ENCODE data around the gene ADCK1.

ADCK1 gene, protein sequence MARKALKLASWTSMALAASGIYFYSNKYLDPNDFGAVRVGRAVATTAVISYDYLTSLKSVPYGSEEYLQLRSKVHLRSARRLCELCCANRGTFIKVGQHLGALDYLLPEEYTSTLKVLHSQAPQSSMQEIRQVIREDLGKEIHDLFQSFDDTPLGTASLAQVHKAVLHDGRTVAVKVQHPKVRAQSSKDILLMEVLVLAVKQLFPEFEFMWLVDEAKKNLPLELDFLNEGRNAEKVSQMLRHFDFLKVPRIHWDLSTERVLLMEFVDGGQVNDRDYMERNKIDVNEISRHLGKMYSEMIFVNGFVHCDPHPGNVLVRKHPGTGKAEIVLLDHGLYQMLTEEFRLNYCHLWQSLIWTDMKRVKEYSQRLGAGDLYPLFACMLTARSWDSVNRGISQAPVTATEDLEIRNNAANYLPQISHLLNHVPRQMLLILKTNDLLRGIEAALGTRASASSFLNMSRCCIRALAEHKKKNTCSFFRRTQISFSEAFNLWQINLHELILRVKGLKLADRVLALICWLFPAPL

DNA sequence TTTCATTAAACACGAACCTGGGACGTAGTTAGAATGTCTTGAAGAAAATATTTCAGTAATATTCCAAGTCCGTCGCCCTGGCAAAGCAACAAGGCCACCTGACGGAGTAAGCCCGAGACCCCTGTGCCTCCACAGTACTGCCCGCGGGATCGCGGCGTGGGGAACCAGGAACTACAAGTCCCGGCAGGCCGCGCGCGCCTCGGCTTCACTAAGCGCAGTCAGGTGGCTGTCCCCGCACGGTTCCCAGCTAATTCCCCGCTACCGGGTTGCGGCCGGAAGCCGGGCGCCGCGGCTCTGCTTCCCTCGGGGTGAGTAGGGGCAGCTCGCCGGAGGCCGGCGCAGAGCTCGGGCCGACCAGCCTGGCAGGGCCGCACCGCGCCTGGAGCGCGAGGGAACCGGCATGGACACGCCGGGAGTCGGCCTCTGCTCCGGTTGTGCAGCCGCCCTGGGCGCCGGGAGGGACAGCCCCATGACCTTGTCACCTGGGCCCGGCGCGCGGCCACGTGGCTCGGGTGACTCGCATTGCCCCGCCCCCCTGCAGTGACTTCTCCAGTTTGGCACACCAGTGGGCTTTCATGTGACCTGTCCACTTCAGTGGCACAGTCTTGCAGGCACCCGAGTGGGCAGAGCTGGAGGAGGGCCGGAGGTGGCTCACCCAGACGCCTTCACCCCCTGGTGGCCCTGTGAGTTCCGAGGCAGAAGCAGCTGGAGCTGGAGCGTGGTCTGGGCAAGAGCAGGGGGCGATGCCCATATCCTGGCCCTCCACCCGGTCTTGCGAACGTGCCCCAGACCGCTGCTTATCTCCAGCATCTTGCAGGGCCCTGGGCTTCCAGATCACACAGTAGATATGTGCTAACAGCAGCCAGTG, at the start of gene ADCK1:
TSS of gene ADCK1 (plus strand) at position 247 of the 868 bp plus-strand sequence. CDS start 18,870 bp downstream, outside the sequence.
- TF ChIP-seq, protein P1, sequence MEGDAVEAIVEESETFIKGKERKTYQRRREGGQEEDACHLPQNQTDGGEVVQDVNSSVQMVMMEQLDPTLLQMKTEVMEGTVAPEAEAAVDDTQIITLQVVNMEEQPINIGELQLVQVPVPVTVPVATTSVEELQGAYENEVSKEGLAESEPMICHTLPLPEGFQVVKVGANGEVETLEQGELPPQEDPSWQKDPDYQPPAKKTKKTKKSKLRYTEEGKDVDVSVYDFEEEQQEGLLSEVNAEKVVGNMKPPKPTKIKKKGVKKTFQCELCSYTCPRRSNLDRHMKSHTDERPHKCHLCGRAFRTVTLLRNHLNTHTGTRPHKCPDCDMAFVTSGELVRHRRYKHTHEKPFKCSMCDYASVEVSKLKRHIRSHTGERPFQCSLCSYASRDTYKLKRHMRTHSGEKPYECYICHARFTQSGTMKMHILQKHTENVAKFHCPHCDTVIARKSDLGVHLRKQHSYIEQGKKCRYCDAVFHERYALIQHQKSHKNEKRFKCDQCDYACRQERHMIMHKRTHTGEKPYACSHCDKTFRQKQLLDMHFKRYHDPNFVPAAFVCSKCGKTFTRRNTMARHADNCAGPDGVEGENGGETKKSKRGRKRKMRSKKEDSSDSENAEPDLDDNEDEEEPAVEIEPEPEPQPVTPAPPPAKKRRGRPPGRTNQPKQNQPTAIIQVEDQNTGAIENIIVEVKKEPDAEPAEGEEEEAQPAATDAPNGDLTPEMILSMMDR (conservative IDR thresholded peaks at IDR 0.05), result peak; percentile 43
- peak within 1 kb of the TSS; percentile 88 for H3K27ac ChIP-seq

DNA sequence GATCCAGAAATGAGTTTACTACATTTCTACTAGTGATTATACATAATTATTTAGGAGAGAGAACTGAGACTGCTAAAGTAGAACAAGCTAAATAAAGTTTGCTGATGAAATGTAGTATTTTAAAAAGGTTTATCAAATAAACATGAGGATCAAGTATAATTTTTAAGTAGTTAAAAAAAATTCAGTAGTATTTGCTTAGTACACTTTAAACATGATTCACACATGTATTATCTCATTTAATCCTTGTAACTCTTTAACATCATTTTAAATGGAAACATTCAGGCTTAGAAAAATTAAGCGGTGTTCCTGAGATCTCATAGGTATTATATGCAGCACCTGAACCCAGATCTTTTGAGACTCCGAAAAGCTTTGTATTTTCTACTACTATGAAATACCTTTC, 47.6 kb upstream of the ADCK1 start:
- H3K27ac ChIP-seq, result no peak overlapping the region
- TF ChIP-seq, protein P1 (conservative IDR thresholded peaks at IDR 0.05), result no peak

DNA sequence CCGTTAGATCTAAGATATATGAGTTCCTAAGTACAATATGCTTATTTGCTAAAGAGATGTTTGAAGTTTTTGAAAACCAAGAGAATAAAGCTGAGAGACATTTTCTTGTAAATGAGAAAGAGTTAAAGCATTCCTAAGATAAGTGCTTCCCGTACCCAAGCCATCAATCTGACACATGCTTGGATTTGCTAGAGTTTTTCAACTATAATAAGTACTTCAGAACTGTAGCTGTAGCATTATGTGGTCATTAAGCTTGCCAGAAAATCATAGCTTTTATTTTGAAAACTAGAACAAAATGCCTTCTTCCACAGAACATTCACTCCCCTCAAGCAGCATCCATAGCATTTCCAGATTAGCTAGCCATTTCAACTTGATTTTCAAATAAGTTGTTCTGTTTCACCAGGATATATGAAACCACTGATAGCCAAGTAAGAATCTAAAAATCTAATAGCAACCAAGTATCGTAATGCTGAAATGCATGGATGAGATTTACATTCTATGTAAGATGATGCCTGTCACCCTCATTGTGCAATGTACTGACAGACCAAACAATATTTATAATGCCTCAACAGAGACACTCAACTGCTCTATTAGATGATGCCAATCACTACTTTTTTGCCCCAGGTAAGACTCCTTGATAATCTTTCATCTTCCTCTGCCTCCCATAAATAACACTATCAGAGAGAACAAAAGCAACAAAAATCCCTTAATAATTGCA, 47.0 kb upstream of the ADCK1 start:
- TF ChIP-seq, protein P1 (conservative IDR thresholded peaks at IDR 0.05), result no peak

DNA sequence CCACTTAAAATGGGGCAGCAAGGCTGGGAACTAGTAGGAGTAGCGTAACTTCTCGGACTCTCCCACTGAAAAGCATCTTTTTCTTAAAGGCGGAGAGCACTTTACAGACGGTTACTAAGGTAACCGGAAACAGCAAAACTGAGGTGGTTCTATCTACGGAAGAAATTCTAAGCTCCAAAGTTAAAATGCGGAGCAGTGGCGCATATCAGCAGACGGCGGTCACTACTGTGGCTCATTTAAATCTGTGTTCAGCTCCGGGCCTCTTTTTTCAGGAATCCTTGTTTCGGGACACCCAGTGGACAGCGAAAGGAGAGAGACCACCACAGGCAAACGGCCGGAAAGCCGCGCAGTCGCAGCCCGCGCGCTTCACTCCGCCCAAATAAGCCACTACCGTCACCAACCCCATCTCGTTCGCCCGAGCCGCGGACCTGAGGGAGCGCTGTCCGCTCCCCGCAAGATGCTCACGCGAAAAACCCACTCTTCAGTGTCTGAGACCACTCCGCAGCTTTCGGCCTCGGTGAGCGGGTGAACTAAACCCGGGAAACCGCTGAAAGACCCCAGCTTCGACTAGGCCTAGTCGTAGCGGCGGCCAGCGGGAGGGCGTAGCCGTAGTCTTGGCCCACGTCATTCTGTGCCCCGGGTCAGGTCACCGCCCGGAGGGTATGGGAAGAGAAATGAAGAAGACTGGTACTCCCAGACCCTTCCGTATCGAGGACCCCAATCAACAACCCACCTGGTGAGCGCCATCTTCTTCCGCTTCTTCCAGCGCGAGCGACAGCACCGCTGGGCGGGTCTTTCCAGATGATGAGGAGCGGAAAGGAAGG, 39.3 kb upstream of the ADCK1 start, which contains the start of gene SNW1:
TSS of gene SNW1 (minus strand) at position 776 of the 824 bp plus-strand sequence. CDS start at position 747, 29 bp downstream.
- peak within 1 kb of the TSS; percentile 83 for H3K27ac ChIP-seq
- TF ChIP-seq, protein P1 (conservative IDR thresholded peaks at IDR 0.05), result no peak

More for the DNA sequence above, 47.0 kb upstream of the ADCK1 start:
- H3K27ac ChIP-seq, result no peak overlapping the region

DNA sequence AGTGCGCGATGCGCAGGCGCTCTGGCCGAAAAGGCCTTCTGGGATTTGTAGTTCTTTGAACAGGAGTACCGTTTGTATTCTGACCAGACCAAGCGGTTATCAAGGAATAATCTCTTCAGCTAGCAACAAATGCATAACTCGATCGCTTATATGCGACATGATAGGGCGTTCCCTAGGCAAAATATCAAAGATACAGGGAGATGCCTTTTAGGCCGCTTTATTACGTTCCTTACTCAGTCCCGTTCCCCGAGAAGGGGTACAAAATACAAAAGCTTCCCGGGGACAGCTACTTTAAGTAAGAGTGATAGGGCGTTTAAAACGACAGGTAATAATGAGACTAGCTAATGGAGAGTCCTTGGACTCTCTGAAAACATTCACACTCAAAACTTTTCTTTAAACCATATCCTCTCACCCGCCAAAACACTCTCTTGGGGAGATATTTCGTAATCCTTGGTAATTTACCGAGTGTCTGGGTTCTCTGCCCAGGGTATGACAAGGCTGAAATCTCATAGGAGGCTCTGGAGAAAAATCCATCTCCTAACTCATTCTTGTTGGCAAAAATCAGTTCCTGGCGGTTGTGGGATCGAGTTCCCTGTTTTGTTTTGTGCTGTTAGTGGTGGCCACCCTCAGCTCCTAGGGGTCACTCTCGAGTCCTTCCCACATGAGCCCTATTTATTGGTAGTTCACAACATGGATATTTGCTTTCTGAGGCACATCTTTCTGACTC, 38.5 kb upstream of the ADCK1 start:
- H3K27ac ChIP-seq, result peak overlapping the region; percentile 83
- TF ChIP-seq, protein P1 (conservative IDR thresholded peaks at IDR 0.05), result 0 out of 2 replicates have a peak, but pooled peaks have one; percentile 7

DNA sequence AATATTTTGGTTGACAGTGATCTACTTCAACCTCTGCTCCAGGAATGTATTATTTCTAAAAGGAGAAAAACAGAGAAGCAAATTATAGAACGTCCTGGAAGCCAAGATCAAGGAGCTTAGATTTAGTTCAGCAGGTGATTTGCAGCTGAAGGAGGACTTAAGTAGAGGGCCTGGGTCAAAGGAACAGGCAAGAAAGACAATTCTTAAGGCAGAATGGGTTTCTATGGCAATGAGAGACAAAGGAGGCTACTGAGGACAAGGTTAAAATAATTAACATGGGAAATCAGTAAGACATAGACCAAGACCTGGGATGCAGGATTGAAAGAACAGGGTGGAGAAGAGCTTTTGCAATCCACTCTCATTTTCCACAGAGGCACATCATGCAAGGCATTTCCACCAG, 36.6 kb upstream of the ADCK1 start:
- TF ChIP-seq, protein P1 (conservative IDR thresholded peaks at IDR 0.05), result no peak
- H3K27ac ChIP-seq, result no peak overlapping the region

Measured in VCaP (cell line).